ENCODE results near the gene LHFPL3.

The LHFPL3 gene

DNA sequence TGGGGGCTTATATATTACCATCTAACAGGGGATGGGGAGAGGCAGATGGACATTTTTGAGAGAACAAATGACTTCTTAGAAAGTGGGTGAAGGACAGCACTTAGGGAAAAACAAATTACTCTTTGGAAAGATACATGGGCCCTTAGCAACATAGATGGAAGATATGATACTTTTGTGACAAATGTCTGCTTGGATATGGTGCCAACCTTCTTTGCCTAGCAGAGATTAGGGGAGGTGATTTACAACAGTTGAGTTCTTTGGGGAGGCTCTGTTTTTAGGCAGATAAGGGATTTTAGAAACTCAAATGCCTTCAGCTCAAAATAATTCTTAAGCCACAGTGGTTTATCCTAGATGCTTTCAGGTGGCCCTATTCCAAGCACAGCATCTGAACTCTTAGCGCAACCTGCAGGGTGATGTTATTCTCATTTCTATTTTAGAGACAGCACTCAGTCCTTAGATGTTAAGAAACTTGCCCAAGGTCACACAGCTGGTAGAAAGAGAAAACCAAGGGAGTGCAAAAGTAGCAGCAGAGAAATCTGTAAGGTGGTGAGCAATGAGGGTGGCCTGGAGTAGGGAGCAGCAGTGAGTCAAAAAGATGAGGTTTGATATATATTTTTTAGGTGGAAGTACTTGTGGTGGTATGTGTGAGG, 610.5 kb downstream of the LHFPL3 start:
- no peak overlapping the region for H3K4me3 ChIP-seq (ENCODE audit: low read depth, low read length)
- TF ChIP-seq, protein P1, sequence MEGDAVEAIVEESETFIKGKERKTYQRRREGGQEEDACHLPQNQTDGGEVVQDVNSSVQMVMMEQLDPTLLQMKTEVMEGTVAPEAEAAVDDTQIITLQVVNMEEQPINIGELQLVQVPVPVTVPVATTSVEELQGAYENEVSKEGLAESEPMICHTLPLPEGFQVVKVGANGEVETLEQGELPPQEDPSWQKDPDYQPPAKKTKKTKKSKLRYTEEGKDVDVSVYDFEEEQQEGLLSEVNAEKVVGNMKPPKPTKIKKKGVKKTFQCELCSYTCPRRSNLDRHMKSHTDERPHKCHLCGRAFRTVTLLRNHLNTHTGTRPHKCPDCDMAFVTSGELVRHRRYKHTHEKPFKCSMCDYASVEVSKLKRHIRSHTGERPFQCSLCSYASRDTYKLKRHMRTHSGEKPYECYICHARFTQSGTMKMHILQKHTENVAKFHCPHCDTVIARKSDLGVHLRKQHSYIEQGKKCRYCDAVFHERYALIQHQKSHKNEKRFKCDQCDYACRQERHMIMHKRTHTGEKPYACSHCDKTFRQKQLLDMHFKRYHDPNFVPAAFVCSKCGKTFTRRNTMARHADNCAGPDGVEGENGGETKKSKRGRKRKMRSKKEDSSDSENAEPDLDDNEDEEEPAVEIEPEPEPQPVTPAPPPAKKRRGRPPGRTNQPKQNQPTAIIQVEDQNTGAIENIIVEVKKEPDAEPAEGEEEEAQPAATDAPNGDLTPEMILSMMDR (IDR thresholded peaks at IDR 0.05; ENCODE audit: low read depth, low read length), result no peak

DNA sequence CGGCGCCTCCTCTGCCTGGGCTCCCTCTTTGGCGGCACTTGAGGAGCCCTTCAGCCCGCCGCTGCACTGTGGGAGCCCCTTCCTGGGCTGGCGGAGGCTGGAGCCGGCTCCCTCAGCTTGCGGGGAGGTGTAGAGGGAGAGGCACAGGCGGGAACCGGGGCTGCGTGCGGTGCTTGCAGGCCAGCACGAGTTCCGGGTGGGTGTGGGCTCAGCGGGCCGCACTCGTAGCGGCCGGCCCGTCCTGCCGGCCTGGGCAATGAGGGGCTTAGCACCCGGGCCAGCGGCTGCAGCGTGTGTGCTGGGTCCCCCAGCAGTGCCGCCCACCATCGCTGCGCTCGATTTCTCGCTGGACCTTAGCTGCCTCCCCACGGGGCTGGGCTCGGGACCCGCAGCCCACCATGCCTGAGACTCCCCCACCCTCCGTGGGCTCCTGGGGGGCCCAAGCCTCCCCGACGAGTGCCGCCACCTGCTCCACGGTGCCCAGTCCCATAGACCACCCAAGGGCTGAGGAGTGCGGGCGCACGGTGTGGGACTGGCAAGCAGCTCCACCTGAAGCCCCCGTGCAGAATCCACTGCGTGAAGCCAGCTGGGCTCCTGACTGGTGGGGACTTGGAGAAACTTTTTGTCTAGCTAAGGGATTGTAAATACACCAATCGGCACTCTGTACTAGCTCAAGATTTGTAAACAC, 611.8 kb downstream of the LHFPL3 start:
- no peak overlapping the region for H3K4me3 ChIP-seq (ENCODE audit: low read depth, low read length)
- TF ChIP-seq, protein P1 (IDR thresholded peaks at IDR 0.05; ENCODE audit: low read depth, low read length), result no peak

DNA sequence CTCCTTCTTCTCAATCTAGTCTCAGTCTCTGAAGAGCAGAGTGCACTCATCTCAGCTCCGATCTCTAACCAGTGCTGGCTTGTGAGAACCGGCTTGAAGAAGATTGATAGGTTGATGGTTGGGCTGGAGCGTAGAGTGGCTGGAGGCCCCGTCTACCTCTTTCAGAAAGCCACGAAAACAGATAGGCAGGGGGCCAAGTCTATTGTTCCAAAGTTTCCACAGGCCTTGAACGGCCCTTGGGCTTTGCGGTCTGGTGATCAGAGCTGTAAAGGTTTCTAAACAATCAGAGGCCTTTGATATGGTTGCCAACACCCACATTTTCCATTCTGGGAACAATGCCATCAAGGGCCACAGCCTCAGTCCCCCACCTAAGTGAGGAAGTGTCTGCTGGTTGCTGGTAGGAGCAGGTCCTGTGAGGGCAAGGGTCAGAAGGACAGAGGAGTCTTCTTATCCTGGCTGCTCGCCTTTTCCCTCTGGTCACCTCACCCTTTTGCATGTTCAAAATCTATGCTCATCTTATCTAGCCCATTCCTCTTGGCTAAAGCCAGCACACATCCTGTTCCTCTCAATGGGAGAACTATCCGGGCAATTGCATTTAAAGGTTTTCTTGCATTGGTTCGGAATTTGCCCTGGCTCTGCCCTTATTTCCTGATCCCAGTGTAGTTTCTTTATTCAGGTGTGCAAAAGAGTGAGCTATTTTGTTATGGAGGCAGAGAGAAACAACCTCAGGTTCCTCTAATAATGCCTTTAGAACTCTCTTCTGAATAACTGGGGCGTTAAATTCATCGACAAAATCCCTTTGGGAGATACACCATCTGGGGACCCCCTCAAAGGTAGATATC, 615.3 kb downstream of the LHFPL3 start:
- TF ChIP-seq, protein P1 (IDR thresholded peaks at IDR 0.05; ENCODE audit: low read depth, low read length), result no peak
- H3K4me3 ChIP-seq (ENCODE audit: low read depth, low read length), result no peak overlapping the region

DNA sequence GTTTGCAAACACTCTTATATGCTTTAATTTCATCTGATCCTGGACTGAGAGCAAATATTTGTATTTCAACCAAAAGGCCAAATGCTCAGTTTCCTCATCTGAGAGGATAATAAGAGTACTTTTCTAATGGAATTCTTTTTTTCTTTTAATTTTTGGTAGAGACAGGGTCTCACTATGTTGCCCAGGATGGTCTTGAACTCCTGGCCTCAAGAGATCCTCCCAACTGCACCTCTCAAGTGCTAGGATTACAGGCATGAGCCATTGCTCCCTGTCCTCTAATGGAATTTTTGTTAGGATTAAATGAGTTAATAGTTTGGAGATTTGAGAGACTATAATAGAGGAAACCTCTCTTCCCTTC, 617.2 kb downstream of the LHFPL3 start:
- no peak overlapping the region for H3K4me3 ChIP-seq (ENCODE audit: low read depth, low read length)

DNA sequence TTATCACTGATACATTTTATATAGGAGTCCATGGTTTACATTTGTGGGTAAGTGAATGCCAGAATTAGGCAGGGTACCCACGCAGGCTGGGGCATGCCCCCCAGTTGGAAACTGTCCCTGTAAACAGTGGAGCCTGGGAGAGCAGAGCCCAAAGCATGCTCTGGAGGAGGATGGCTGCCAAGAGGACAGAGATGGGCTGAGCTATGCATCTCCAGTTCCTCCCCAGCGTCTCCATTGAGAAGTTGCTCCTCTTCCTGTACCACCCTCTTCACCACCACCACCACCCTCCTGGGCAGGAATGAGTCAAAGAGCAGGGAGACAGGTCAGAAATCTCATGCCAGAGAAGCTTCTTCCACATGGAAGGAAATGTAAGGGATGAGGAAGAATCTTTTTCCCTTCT, 617.9 kb downstream of the LHFPL3 start:
- TF ChIP-seq, protein P1 (IDR thresholded peaks at IDR 0.05; ENCODE audit: low read depth, low read length), result no peak
- H3K4me3 ChIP-seq (ENCODE audit: low read depth, low read length), result no peak overlapping the region

More for the DNA sequence above, 617.2 kb downstream of the LHFPL3 start:
- TF ChIP-seq, protein P1 (IDR thresholded peaks at IDR 0.05; ENCODE audit: low read depth, low read length), result no peak

DNA sequence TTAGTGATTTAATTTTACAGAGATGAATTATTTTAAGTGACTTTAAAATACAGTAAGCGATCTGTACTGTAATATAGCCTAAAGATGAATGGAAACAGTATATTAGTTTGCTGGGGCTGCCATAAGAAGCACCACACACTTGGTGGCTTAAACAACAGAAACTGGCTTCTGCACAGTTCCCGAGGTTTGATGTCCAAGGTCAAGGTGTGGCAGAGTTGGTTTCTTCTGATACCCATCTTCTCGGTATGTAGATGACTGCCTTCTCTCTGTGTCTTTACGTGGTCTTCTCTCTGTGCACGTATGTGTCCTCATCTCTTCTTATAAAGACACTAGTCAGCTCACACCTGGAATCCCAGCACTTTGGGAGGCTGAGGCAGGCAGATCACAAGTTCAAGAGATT, 621.6 kb downstream of the LHFPL3 start:
- TF ChIP-seq, protein P1 (IDR thresholded peaks at IDR 0.05; ENCODE audit: low read depth, low read length), result no peak
- no peak overlapping the region for H3K4me3 ChIP-seq (ENCODE audit: low read depth, low read length)

DNA sequence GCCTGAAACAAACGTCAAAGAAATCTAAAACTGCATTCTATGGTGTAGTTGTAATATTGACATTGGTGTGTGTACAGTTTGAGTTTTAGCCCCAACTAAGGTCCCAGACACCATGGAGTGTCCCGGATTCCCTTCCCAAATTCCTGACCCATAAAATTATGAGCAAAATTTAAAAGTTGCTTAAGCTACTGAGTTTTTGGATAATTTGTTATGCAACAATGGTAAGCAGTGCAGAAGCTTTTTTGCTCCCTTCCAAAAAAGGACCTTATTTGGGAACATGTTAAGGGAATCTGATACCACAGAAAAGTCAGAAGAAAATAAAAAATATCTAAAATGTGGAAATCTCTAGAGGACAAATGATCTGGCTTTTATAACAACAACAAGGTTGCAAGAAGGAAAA, 622.4 kb downstream of the LHFPL3 start:
- TF ChIP-seq, protein P1 (IDR thresholded peaks at IDR 0.05; ENCODE audit: low read depth, low read length), result no peak
- H3K4me3 ChIP-seq (ENCODE audit: low read depth, low read length), result no peak overlapping the region

All from WI38 (cell line).